ENCODE measurements around the gene DMGDH.

DMGDH gene

GRCh38 chr5:79074641-79075040 lies 5.2 kb upstream of the DMGDH start:
- in situ Hi-C loops (cut with MboI; ENCODE audit: low sequenced_read_pairs), result no loop called here

- in situ Hi-C loops (cut with MboI; ENCODE audit: low sequenced_read_pairs), result no loop called here
Observed at GRCh38 chr5:79070350-79070667, 835 bp upstream of the DMGDH start.

GRCh38 chr5:79062436-79062835 lies 7.0 kb downstream of the DMGDH start:
- in situ Hi-C loops (cut with MboI; ENCODE audit: low sequenced_read_pairs), result no loop called here

GRCh38 chr5:79059674-79060073 lies 9.8 kb downstream of the DMGDH start:
- in situ Hi-C loops (cut with MboI; ENCODE audit: low sequenced_read_pairs), result no loop called here

GRCh38 chr5:79056847-79057246 lies 12.6 kb downstream of the DMGDH start:
- in situ Hi-C loops (cut with MboI; ENCODE audit: low sequenced_read_pairs), result no loop called here

GRCh38 chr5:79055017-79055416 lies 14.5 kb downstream of the DMGDH start:
- in situ Hi-C loops (cut with MboI; ENCODE audit: low sequenced_read_pairs), result no loop called here

GRCh38 chr5:79053321-79053720 lies 16.2 kb downstream of the DMGDH start:
- in situ Hi-C loops (cut with MboI; ENCODE audit: low sequenced_read_pairs), result no loop called here

- in situ Hi-C loops (cut with MboI; ENCODE audit: low sequenced_read_pairs), result no loop called here
Observed at GRCh38 chr5:79050498-79050897, 19.0 kb downstream of the DMGDH start.

GRCh38 chr5:79048437-79048836 lies 21.0 kb downstream of the DMGDH start:
- in situ Hi-C loops (cut with MboI; ENCODE audit: low sequenced_read_pairs), result no loop called here

GRCh38 chr5:79047199-79047598 lies 22.3 kb downstream of the DMGDH start:
- in situ Hi-C loops (cut with MboI; ENCODE audit: low sequenced_read_pairs), result no loop called here

- in situ Hi-C loops (cut with MboI; ENCODE audit: low sequenced_read_pairs), result no loop called here
Observed at GRCh38 chr5:79042188-79042587, 27.3 kb downstream of the DMGDH start.

GRCh38 chr5:79036769-79037168 lies 32.7 kb downstream of the DMGDH start:
- in situ Hi-C loops (cut with MboI; ENCODE audit: low sequenced_read_pairs), result no loop called here

- in situ Hi-C loops (cut with MboI; ENCODE audit: low sequenced_read_pairs), result no loop called here
Observed at GRCh38 chr5:79035237-79035636, 34.2 kb downstream of the DMGDH start.

- in situ Hi-C loops (cut with MboI; ENCODE audit: low sequenced_read_pairs), result no loop called here
Observed at GRCh38 chr5:79032782-79033181, 36.7 kb downstream of the DMGDH start.

GRCh38 chr5:79032031-79032695 lies 37.3 kb downstream of the DMGDH start:
- in situ Hi-C loops (cut with MboI; ENCODE audit: low sequenced_read_pairs), result no loop called here

GRCh38 chr5:79031485-79031867 lies 38.0 kb downstream of the DMGDH start:
- in situ Hi-C loops (cut with MboI; ENCODE audit: low sequenced_read_pairs), result no loop called here

GRCh38 chr5:79030663-79031484 lies 38.6 kb downstream of the DMGDH start:
- in situ Hi-C loops (cut with MboI; ENCODE audit: low sequenced_read_pairs), result no loop called here

GRCh38 chr5:79025054-79025472 lies 44.4 kb downstream of the DMGDH start:
- in situ Hi-C loops (cut with MboI; ENCODE audit: low sequenced_read_pairs), result no loop called here

- in situ Hi-C loops (cut with MboI; ENCODE audit: low sequenced_read_pairs), result loop anchor here (25.0 kb wide), 3 partner anchors 113 to 1063 kb away; no protein-coding TSS in a partner anchor
Observed at GRCh38 chr5:79023947-79024346, 45.5 kb downstream of the DMGDH start.

GRCh38 chr5:79023348-79023747 lies 46.1 kb downstream of the DMGDH start:
- in situ Hi-C loops (cut with MboI; ENCODE audit: low sequenced_read_pairs), result loop anchor here (25.0 kb wide), 3 partner anchors 114 to 1064 kb away; no protein-coding TSS in a partner anchor

GRCh38 chr5:79022771-79023170 lies 46.7 kb downstream of the DMGDH start:
- in situ Hi-C loops (cut with MboI; ENCODE audit: low sequenced_read_pairs), result loop anchor here (25.0 kb wide), 3 partner anchors 115 to 1065 kb away; no protein-coding TSS in a partner anchor

- in situ Hi-C loops (cut with MboI; ENCODE audit: low sequenced_read_pairs), result loop anchor here (25.0 kb wide), 3 partner anchors 116 to 1066 kb away; no protein-coding TSS in a partner anchor
Observed at GRCh38 chr5:79021753-79022152, 47.7 kb downstream of the DMGDH start.

Data from HL-60/S4 (cell line).